T-helper 17 cell (primary cell): ENCODE results near the gene KICS2. TPM values are rescaled to one million over a fixed set of nuclear protein-coding genes. Genes with fewer than 3 reads are reported as not detected.

Experiments used
- ATAC-seq: fragments of 150-1000 bp; cut with Tn5 transposase; 2 replicates; pipeline ENCODE4 v1.10.0; 2021; ENCODE audit warnings: mild to moderate bottlenecking, moderate library complexity
- DNase-seq, 3 donors: peaks; one replicate each; pipeline versions ENCODE4 v3.0.0 to v3.0.0-alpha.2; 2020 to 2021
- H3K9me3 ChIP-seq: one replicate; pipeline ENCODE4 v1.7.0; 2013; ENCODE audit warnings: low read length, mild to moderate bottlenecking; ENCODE audit not compliant: control insufficient read depth, poor library complexity, severe bottlenecking
- H3K27ac Mint-ChIP-seq: one replicate; pipeline ENCODE4 v1.8.0; 2022; ENCODE audit warnings: mild to moderate bottlenecking, moderate library complexity, mixed read lengths
- H3K27me3 Mint-ChIP-seq: one replicate; pipeline ENCODE4 v1.8.0; 2022; ENCODE audit warnings: mixed read lengths
- H3K36me3 Mint-ChIP-seq: one replicate; pipeline ENCODE4 v1.8.0; 2022; ENCODE audit warnings: low read depth, mixed read lengths
- H3K4me1 Mint-ChIP-seq: one replicate; pipeline ENCODE4 v1.8.0; 2022; ENCODE audit warnings: mild to moderate bottlenecking, mixed read lengths
- H3K4me3 Mint-ChIP-seq: one replicate; pipeline ENCODE4 v1.8.0; 2022; ENCODE audit warnings: mild to moderate bottlenecking, moderate library complexity, mixed read lengths
- total RNA-seq, 4 donors: library from RNA in 2 of 4; stranded (reverse) in 2 of 4; gene quantifications; one replicate each; pipeline ENCODE4 v1.2.3 and lab custom pipeline; 2022 to 2026

Gene KICS2
- total RNA-seq, result 10 to 100 TPM; 18.0 to 19.7 TPM
- 16.3 to 24.6 reads per million in 2 donors for total RNA-seq (lab: John Stamatoyannopoulos, UW)

DNA sequence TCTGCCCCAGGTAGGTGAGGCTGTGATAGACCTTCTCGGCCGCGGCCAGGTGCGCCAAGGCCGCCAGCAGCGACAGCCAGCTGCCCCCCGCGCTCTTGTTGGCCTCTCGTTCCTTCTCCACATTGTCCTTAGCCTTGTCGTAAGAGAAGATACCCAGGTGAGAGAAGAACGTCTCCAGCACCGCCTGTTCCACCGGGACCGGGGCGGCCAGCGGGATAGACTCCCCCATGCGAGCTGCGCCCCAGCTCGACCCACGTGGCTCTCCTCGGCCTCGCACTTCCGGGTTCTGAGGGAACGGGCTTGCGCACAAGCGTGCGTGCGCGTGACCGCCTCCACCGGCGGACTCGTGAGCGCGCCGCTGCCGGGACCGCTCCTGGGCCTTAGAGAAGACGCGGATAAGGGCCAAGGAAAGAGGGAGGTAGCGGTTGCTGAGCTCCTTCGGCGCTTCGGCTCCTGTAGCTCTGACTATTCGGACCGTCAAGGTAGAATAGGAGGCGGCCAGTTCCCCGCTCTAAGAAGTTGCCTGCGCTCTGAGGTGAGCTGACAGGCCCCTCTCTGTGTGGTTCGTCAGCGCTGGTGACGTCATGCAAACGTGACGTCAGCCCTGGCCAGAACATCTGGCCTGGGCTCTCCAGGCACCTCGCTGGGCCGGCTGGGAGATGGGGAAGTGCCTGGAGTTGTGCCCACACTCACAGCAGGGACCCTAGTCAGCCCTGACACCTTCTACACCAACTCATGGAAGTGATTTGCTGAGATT is at the start of gene KICS2:
KICS2 (minus strand) TSS at position 288 of the 757 bp plus-strand sequence; CDS start at position 229, 59 bp downstream.
- peak; percentile 81 to 86 (median 83) for DNase-seq
- Mint-ChIP-seq H3K27ac (peak within 1 kb of the TSS; percentile 99), H3K36me3 (peaks cover 4% of the 10 kb centered on the region), H3K27me3 (peaks cover 20% of the 10 kb centered on the region), H3K4me1 (peaks cover 24% of the 10 kb centered on the region), H3K4me3 (peak within 1 kb of the TSS; percentile 100)
- no peaks in the 10 kb centered on the region for H3K9me3 ChIP-seq
- ATAC-seq, result peak; percentile 91

DNA sequence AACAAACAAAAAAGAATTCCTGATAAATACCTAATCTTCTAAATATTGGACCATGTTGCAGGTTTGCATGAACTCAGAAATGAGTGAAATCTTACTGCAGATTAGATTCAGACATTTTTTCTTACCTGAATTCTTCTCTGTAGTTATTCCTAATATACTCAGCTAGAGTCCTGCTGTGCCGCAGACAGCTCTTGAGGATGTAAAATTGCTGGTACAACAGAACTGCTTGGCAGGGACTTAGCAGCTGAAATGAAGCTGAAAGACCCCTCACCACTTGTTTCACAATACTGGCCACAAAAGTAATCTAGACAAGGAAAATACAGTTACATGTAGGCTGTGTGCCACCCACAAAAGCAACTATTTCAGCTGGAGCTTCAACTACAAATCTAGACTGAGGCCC is 48.3 kb upstream of the KICS2 start:
- no peak for ATAC-seq
- peaks cover 3% of the 10 kb centered on the region for H3K4me1 Mint-ChIP-seq

GRCh38 chr12:64269161-64269560 is 47.1 kb upstream of the KICS2 start:
- ATAC-seq, result no peak

More for the DNA sequence above, 48.3 kb upstream of the KICS2 start:
- no peaks in the 10 kb centered on the region for H3K9me3 ChIP-seq
- Mint-ChIP-seq H3K4me3 (no peak overlapping the region), H3K36me3 (peaks cover 2% of the 10 kb centered on the region), H3K27me3 (peaks cover 17% of the 10 kb centered on the region), H3K27ac (no peak overlapping the region)
- DNase-seq, result no peak

DNA sequence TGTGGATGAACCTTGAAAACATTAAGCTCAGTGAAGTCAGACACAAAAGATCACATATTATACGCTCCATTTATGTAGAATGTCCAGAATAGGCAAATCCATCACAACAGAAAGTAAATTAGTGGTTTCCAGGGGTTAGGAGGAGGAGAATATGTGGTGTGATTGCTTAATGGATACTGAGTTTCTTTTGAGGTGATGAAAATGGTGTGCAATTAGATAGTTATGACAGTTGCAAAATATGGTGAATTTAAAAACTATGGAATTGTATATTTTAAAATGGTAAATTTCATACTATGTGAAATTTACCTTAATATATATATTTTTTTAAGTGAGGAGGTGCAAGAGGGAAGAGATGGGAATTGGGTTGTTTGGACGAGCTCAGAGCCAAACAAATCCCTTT is 46.3 kb upstream of the KICS2 start:
- no peak for ATAC-seq
- Mint-ChIP-seq H3K27me3 (peaks cover 22% of the 10 kb centered on the region), H3K4me3 (no peak overlapping the region)

More at GRCh38 chr12:64269161-64269560, 47.1 kb upstream of the KICS2 start:
- Mint-ChIP-seq H3K4me1 (peaks cover 3% of the 10 kb centered on the region), H3K27ac (no peak overlapping the region), H3K4me3 (no peak overlapping the region), H3K36me3 (peaks cover 2% of the 10 kb centered on the region), H3K27me3 (peaks cover 22% of the 10 kb centered on the region)
- no peak for DNase-seq
- H3K9me3 ChIP-seq, result no peaks in the 10 kb centered on the region

DNA sequence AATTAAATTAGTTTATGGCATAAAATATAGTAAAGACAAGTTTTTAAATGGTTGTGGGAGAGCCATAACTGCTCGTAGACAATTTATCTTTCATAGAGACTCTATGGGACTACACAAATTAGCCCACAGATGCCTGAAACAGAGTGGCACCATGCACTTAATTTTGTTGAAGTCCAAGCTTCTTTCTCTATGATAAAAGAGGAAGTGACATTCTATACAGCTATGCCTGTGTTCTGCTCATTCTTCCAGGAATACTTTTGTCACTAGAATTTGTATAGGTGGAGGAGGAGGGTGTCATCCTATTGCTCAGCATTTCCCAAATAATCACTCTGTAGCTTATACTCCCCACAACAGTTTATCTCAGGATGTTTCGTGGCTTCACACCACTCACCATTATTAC is 43.7 kb upstream of the KICS2 start:
- no peak overlapping the region for H3K4me3 Mint-ChIP-seq
- no peaks in the 10 kb centered on the region for H3K9me3 ChIP-seq
- H3K27me3 Mint-ChIP-seq, result peaks cover 22% of the 10 kb centered on the region
- DNase-seq (no peak), ATAC-seq (no peak)
- peaks cover 2% of the 10 kb centered on the region for H3K36me3 Mint-ChIP-seq
- H3K4me1 Mint-ChIP-seq, result no peaks in the 10 kb centered on the region
- no peak overlapping the region for H3K27ac Mint-ChIP-seq

More for the DNA sequence above, 46.3 kb upstream of the KICS2 start:
- no peak for DNase-seq
- Mint-ChIP-seq H3K36me3 (peaks cover 2% of the 10 kb centered on the region), H3K27ac (no peak overlapping the region), H3K4me1 (no peaks in the 10 kb centered on the region)
- H3K9me3 ChIP-seq, result no peaks in the 10 kb centered on the region

DNA sequence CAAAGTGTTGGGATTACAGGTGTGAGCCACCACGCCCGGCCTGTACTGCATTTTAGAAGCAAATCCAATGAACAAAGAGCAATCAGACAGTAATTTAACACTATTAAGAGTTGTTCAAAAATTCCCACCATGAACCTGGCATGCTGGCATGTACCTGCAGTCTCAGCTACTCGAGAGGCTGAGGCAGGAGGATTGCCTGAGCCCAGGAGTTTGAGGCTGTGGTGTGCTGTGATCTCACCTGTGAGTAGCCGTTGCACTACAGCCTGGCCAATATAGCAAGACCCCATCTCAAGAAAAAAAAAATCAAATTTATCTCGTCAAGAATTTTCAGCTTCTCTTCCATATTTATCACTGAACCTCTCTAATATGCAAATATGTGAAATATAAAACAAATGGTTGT is 39.7 kb upstream of the KICS2 start:
- no peak overlapping the region for H3K27ac Mint-ChIP-seq
- H3K36me3 Mint-ChIP-seq, result no peaks in the 10 kb centered on the region

GRCh38 chr12:64258576-64258975 is 36.5 kb upstream of the KICS2 start:
- Mint-ChIP-seq H3K4me3 (no peak overlapping the region), H3K27me3 (no peaks in the 10 kb centered on the region), H3K4me1 (no peaks in the 10 kb centered on the region), H3K36me3 (no peaks in the 10 kb centered on the region), H3K27ac (no peak overlapping the region)
- no peaks in the 10 kb centered on the region for H3K9me3 ChIP-seq
- ATAC-seq (no peak), DNase-seq (no peak)

More for the DNA sequence above, 39.7 kb upstream of the KICS2 start:
- no peaks in the 10 kb centered on the region for H3K4me1 Mint-ChIP-seq
- DNase-seq (no peak), ATAC-seq (no peak)
- no peaks in the 10 kb centered on the region for H3K9me3 ChIP-seq
- H3K4me3 Mint-ChIP-seq, result no peak overlapping the region
- peaks cover 12% of the 10 kb centered on the region for H3K27me3 Mint-ChIP-seq

DNA sequence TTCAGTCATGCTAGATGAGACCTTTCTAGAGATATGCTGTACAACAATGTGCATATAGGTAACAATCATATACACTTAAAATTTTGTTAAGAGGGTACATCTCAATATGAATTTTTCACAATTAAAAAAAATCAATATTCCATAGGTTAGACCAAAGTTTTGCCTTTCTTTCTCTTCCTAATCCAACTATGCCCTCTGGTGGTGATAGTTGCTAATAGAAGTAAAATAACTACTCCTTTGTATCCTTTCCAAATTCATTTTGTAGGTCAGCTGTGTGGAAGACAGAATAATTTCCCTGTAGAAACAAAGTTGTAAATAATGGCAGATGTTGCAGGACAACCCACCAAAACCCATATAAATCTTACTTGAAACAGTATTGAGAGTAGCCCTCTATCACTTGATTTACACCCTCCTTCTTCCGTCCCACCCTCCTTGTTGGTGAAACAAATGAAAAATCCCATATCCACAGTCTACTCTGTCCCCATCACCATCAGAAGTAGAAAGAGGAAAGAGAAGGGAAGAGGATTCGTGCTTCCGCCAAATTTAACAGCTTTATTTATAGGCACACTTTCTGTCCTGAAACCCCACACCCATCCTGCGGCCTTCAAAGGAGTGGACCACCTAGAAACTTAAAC is 34.2 kb upstream of the KICS2 start:
- no peak for ATAC-seq
- no peaks in the 10 kb centered on the region for H3K36me3 Mint-ChIP-seq
- peaks cover 6% of the 10 kb centered on the region for H3K27me3 Mint-ChIP-seq
- no peak overlapping the region for H3K4me3 Mint-ChIP-seq
- H3K27ac Mint-ChIP-seq, result no peak overlapping the region
- peaks cover 2% of the 10 kb centered on the region for H3K4me1 Mint-ChIP-seq
- H3K9me3 ChIP-seq, result no peaks in the 10 kb centered on the region
- DNase-seq, result no peak

- peaks cover 2% of the 10 kb centered on the region for H3K4me1 Mint-ChIP-seq
- no peak for DNase-seq
- no peak overlapping the region for H3K4me3 Mint-ChIP-seq
- H3K36me3 Mint-ChIP-seq, result no peaks in the 10 kb centered on the region
- H3K9me3 ChIP-seq, result no peaks in the 10 kb centered on the region
- ATAC-seq, result no peak
- peaks cover 11% of the 10 kb centered on the region for H3K27me3 Mint-ChIP-seq
- H3K27ac Mint-ChIP-seq, result no peak overlapping the region
Observed at GRCh38 chr12:64255249-64255648, 33.2 kb upstream of the KICS2 start.

DNA sequence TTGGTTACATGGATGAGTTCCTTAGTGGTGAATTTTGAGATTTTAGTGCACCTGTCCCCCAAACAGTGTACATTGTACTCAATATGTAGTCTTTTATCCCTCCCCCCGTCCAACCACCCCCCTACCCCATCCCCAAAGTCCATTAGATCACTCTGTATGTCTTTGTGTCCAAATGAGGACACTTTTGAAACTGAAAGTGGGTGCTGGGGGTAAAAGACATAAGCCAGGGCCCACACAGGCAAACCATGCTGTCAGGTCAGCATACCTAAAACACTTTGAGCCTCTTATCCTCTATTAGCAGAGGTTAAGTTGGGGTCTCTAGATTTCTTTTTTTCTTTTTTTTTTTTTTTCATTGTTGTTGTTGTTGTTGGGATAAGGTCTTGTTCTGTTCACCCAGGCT is 31.3 kb upstream of the KICS2 start:
- H3K27me3 Mint-ChIP-seq, result peaks cover 11% of the 10 kb centered on the region
- H3K4me3 Mint-ChIP-seq, result no peak overlapping the region
- H3K4me1 Mint-ChIP-seq, result peaks cover 2% of the 10 kb centered on the region
- ATAC-seq, result no peak
- no peak for DNase-seq
- no peaks in the 10 kb centered on the region for H3K9me3 ChIP-seq
- no peaks in the 10 kb centered on the region for H3K36me3 Mint-ChIP-seq
- no peak overlapping the region for H3K27ac Mint-ChIP-seq

- no peak overlapping the region for H3K27ac Mint-ChIP-seq
- H3K9me3 ChIP-seq, result no peaks in the 10 kb centered on the region
- peaks cover 2% of the 10 kb centered on the region for H3K4me1 Mint-ChIP-seq
- H3K4me3 Mint-ChIP-seq, result no peak overlapping the region
- DNase-seq, result no peak
- ATAC-seq, result no peak
- no peaks in the 10 kb centered on the region for H3K36me3 Mint-ChIP-seq
- peaks cover 11% of the 10 kb centered on the region for H3K27me3 Mint-ChIP-seq
Observed at GRCh38 chr12:64252681-64253080, 30.6 kb upstream of the KICS2 start.

GRCh38 chr12:64243809-64244208 is 21.7 kb upstream of the KICS2 start:
- Mint-ChIP-seq H3K4me3 (no peak overlapping the region), H3K36me3 (peaks cover 2% of the 10 kb centered on the region), H3K4me1 (peaks cover 3% of the 10 kb centered on the region), H3K27ac (no peak overlapping the region), H3K27me3 (peaks cover 6% of the 10 kb centered on the region)
- ATAC-seq, result no peak
- DNase-seq, result no peak
- H3K9me3 ChIP-seq, result no peaks in the 10 kb centered on the region

DNA sequence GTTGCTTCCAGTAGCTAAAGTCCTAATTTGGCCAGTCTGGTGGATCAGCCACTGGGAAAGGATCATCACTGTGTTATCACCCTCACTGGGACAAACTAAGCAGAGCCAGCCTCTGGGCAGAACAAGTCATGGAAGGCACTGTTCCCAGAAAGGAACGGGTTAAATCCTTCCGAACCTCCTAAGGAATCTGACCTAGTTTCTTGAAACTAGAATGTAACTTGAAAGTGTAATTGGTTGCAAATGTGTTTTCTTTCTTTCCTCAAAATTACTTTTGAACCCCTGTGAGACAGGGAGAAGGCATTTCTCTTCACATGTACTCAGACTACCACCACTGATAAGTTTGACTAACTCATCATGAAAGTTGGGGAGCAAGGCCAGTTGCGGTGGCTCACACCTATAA is 18.7 kb upstream of the KICS2 start:
- DNase-seq (no peak), ATAC-seq (no peak)
- Mint-ChIP-seq H3K27ac (no peak overlapping the region), H3K36me3 (peaks cover 2% of the 10 kb centered on the region), H3K4me1 (peaks cover 3% of the 10 kb centered on the region), H3K4me3 (no peak overlapping the region), H3K27me3 (peaks cover 22% of the 10 kb centered on the region)
- H3K9me3 ChIP-seq, result no peaks in the 10 kb centered on the region
